AG09309 (cell line): ENCODE data around the gene GPR35.
A peak's percentile ranks its signal among the peaks of the same experiment; 100 is the strongest.

Experiments used
- DNase-seq: peaks from one replicate; pipeline ENCODE4 v3.0.0-alpha.2; 2010; ENCODE audit warnings: low read depth
- H3K4me3 ChIP-seq: 2 replicates; pipeline ENCODE4 v1.5.1; 2011; ENCODE audit warnings: mild to moderate bottlenecking, low read depth, low read length, moderate library complexity; ENCODE audit not compliant: control insufficient read depth
- TF ChIP-seq, protein P1 (sequence below): IDR thresholded peaks from 2 replicates; pipeline ENCODE4 v1.5.1; 2011; ENCODE audit warnings: mild to moderate bottlenecking, low read depth, low read length, inconsistent platforms; ENCODE audit not compliant: insufficient read depth, control insufficient read depth; ENCODE audit errors: missing control alignments

GPR35 gene

DNA sequence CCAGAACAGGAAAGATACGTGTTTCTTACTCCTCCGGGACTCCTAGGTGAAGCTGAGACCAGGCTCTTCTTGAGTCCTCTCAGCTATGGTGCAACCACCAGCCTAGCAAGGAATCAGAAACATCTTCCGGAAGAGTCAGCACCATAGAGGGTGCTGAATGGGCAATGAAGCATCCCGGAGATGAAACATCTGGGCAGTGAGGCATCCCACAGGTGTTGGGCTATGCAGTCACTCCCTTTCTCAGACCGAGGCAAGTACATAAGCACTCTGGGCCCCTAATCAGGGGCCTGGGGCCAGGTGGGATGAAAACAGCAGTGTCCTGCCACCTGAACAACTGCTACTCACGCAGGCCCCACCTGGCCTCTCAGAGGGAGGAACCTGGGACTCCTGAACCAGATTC is 40.2 kb upstream of the GPR35 start:
- DNase-seq, result no peak
- TF ChIP-seq, protein P1, sequence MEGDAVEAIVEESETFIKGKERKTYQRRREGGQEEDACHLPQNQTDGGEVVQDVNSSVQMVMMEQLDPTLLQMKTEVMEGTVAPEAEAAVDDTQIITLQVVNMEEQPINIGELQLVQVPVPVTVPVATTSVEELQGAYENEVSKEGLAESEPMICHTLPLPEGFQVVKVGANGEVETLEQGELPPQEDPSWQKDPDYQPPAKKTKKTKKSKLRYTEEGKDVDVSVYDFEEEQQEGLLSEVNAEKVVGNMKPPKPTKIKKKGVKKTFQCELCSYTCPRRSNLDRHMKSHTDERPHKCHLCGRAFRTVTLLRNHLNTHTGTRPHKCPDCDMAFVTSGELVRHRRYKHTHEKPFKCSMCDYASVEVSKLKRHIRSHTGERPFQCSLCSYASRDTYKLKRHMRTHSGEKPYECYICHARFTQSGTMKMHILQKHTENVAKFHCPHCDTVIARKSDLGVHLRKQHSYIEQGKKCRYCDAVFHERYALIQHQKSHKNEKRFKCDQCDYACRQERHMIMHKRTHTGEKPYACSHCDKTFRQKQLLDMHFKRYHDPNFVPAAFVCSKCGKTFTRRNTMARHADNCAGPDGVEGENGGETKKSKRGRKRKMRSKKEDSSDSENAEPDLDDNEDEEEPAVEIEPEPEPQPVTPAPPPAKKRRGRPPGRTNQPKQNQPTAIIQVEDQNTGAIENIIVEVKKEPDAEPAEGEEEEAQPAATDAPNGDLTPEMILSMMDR, result no peak
- H3K4me3 ChIP-seq, result peak overlapping the region; percentile 97

DNA sequence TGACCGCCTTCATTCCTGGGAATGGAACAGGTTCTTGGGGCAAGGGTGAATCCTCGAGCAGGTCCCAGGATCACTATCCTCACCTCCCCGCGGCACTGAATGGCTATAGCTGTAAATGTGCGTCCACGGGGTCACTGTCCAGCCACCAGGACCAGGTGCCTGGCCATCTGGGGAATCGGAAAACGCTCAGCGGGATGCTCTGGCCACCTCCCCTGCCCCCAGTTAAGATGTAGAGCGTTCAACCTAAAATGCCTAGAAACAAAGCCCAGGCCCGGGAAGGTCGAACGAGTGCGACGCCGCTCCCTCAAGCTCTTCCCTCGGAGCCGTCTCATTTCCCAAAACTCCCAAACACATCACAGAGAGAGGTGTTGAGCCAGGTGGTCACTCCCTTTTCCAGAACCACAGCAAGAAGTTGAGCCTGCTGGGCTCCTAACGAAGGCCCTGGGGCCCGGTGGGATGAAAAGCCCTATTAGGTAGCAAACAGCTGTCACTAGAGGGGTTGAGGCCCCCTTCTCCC is 39.5 kb upstream of the GPR35 start:
- DNase-seq, result no peak
- H3K4me3 ChIP-seq, result peak overlapping the region; percentile 97
- TF ChIP-seq, protein P1, result no peak

DNA sequence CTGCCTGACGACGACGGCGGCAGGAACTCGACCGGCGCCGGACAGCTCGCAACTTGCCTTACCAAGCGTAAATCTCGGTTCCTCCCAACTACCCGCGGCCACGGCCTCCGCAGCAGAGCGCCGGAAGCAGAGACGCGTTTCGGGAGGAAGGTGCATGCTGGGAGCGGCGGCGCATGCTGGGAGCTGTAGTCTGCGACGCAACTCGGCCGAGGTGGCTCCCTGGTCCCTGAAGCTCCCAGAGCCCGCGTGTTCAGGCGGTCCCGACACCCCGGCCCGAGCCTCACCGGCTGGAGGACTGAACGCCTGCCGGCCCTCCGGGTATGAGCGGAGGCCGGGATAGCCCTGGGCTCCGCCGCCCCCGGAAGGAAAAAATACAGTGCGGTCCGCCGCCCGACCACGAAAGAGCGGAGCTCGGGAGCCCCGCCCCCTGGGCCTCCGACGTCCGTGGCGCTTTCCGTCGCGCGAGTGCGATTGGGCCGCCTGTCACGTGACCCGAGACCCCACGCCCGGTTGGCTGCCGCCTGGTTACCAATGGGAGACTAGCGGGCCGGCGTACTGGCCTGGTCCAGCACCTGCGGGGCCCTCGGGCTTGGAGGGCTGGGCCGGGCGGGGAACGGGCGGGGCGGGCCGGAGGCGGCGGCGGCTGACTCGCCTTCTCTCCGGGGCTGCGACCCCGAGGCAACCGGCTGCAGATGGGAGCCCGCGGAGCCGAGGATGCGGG is 38.9 kb upstream of the GPR35 start, which contains the start of gene CAPN10:
TSS of gene CAPN10 (plus strand) at position 537 of the 721 bp plus-strand sequence. CDS start at position 715, 178 bp downstream.
- TF ChIP-seq, protein P1, result no peak
- peak; percentile 52 for DNase-seq
- H3K4me3 ChIP-seq, result peak within 1 kb of the TSS; percentile 97

DNA sequence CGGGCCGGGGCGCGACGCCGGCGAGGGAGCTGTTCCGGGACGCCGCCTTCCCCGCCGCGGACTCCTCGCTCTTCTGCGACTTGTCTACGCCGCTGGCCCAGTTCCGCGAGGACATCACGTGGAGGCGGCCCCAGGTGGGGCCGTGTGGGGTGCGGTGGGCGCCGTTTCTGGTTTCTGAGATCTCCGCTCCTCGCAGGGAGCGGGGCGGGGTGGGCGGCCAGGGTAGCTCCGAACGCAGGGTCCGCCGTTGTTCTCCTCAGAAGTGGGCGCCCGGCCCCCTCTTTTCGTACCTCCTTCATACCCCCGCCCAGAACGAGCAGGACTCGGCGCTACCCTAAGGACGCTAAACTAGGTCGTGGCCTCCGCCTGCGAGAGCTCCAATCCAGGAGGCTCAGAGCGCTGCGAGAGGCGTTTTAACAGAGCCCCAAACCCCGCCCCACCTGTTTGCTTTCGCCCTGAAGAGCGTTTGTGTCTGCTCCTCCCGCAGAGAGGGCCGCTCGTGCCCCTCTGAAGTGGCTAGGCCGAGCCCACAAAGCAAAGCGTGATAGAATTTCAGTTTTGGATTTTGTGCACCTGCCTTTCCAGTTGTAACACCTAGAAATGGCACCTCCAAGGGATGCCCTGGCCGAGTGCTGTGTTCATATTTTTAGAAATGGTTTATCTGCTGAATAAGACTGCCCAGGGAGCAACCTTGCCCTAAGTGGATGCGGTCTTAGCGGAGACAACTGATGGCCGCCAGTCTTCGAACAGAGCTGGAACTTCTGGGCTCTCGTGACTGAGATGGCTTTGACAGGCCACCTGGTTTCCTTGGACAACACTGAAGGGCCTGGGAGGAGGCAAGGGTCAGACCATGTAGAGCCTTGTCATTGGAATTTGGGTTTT is 38.1 kb upstream of the GPR35 start:
- TF ChIP-seq, protein P1, result no peak
- DNase-seq, result no peak
- peak overlapping the region; percentile 97 for H3K4me3 ChIP-seq

DNA sequence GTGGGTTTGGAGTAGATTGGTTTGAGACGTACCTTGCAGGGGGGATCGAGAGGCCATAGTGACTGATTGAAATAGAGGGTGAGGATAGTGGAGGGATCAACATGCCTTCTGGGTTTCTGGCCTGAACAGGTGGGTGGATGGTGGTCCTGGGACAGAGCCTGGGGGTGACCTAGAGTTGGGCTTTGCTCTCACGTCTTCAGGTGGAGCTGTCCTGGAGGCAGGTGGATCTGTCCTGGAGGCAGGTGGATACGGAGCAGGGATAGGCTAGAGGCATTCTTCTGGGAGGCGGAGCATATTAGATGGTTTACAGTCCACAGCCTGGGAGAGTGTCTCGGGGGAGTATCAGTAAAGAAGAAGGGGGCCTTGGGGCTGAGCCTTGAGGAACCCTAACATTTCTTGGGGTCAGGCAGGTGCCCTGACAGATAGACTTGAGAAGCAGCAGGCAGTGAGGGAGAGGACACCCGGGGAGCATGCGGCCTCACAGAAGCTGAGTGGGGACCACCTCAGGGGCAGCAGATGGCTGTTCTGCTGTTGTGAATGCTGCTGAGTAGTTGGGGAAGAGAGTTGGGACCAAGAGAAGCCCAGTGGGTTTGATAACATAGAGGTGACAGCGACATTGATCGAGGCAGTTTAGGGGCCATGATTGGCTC is 37.1 kb upstream of the GPR35 start:
- peak overlapping the region; percentile 97 for H3K4me3 ChIP-seq
- no peak for DNase-seq
- TF ChIP-seq, protein P1, result no peak

DNA sequence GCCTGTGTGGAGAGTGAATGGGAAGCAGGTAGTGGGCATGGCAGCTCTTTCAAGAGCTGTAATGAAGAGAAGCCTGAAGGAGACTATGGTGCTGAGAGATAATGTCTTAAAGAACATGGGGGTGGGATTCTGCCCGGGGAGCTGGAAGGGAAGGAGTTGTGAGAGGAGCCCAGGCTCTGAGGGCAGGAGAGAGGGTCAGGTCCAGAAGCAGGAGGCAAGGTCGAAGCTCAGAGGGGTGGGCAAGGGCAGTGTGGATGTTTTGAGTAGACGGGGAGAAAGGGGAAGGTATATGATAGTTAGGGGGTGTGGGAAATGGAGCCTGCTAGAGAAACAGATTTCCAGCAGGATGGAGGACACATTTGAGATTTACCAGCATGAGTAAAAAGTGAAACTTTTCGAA is 36.6 kb upstream of the GPR35 start:
- DNase-seq, result no peak
- TF ChIP-seq, protein P1, result no peak
- H3K4me3 ChIP-seq, result no peak overlapping the region
